ENCODE results near the gene SMS.
A peak's percentile ranks its signal among the peaks of the same experiment; 100 is the strongest.
"Not testable (repeated sequence)": the region's sequence is repeated elsewhere in the genome, so short reads cannot be mapped to it uniquely, and the experiment has no call there.

Gene SMS

GRCh38 chrX:21953195-21953830 lies 12.8 kb downstream of the SMS start:
- not testable (repeated sequence) for DNase-seq

GRCh38 chrX:21955403-21956189 lies 15.1 kb downstream of the SMS start:
- DNase-seq, result no peak

GRCh38 chrX:21956783-21957182 lies 16.3 kb downstream of the SMS start:
- DNase-seq, result no peak

GRCh38 chrX:21958187-21958586 lies 17.7 kb downstream of the SMS start:
- no peak for DNase-seq

- DNase-seq, result no peak
These were observed 18.4 kb downstream of the SMS start for GRCh38 chrX:21958916-21959315.

GRCh38 chrX:21959362-21960051 lies 19.0 kb downstream of the SMS start:
- DNase-seq, result no peak

- no peak for DNase-seq
These were observed 20.3 kb downstream of the SMS start for GRCh38 chrX:21960569-21961541.

GRCh38 chrX:21962361-21962760 lies 21.9 kb downstream of the SMS start:
- no peak for DNase-seq

- no peak for DNase-seq
These were observed 22.8 kb downstream of the SMS start for GRCh38 chrX:21963269-21963668.

- no peak for DNase-seq
These were observed 23.4 kb downstream of the SMS start for GRCh38 chrX:21963731-21964405.

GRCh38 chrX:21966866-21967265 lies 26.4 kb downstream of the SMS start:
- no peak for DNase-seq

- no peak for DNase-seq
These were observed 27.8 kb downstream of the SMS start for GRCh38 chrX:21968333-21968732.

GRCh38 chrX:21970326-21970725 lies 29.8 kb downstream of the SMS start:
- DNase-seq, result no peak

- no peak for DNase-seq
These were observed 31.5 kb downstream of the SMS start for GRCh38 chrX:21972046-21972445.

GRCh38 chrX:21972721-21973120 lies 32.2 kb downstream of the SMS start:
- DNase-seq, result no peak

GRCh38 chrX:21973321-21974010 lies 33.0 kb downstream of the SMS start:
- DNase-seq, result no peak

GRCh38 chrX:21974011-21974385 lies 33.5 kb downstream of the SMS start:
- DNase-seq, result no peak

- no peak for DNase-seq
These were observed 34.7 kb downstream of the SMS start for GRCh38 chrX:21975242-21975641.

- DNase-seq, result no peak
These were observed 35.3 kb downstream of the SMS start for GRCh38 chrX:21975812-21976211.

- DNase-seq, result no peak
These were observed 37.8 kb downstream of the SMS start for GRCh38 chrX:21978346-21978745.

GRCh38 chrX:21982311-21982710 lies 41.8 kb downstream of the SMS start:
- DNase-seq, result no peak

GRCh38 chrX:21985332-21985777 lies 44.8 kb downstream of the SMS start:
- DNase-seq, result peak; percentile 17

All from NCI-H2107 (cell line).